ENCODE measurements around the gene FGF10.

Gene FGF10

DNA sequence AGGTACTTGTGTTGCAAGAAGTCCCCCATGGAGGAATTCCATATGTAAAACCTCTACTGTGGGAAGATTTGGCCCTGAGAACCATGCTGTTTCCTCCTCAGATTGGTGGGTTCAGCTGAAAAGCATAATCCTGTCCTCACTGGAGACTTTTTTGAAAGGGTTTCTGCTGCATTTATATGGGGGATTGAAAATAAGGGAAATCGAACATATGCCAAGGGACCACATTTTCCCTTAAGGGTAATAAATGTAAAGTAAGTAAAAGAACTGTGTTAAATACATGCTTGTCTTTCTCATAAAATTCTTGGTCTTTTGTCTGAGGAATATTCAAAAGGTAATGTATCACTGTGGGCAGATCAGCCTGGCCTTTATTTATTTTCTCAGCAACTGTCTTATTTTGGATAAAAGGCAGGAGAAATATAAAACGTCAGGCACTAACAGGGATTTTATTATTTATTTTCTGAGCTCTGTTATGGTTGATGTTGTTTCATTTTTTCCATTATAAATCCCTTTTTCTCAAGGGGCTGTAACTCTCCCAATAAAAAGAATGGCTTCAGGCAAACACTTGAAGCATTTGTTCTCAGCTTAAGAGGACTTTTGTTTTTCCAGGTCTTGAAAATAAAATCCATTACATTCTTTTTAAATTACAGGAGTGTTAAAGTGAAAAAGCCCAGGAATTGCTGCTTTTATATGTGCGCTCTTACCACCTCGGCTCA, 131.4 kb downstream of the FGF10 start:
- DNase-seq (ENCODE audit: low read depth in 2 of 2), result no peak

DNA sequence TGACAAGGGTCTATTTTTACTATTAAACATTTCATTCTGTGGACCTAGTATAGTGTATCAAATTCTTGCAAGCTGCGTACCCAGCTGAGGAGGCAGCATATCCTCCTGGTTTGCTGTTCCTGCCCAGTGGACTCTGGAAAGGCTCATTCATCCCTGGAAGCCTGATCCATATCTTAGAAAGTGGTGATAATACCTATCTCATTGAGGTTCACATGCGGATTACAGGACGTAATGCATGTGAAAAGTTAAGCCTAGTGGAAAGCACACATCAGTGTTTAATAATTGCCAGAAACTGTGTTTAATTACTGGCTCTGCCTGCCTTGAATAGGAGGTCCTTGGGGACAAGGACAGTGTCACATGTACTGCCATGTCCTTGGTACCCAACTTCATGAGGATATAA, 132.0 kb downstream of the FGF10 start:
- no peak for DNase-seq (ENCODE audit: low read depth in 2 of 2)

Data from stimulated activated CD8-positive, alpha-beta memory T cell treated with anti-CD3 and anti-CD28 coated beads, Interleukin-15, amount 100 ng/mL, for 4 hours (primary cell).